Heart right ventricle (tissue), 16 donors: ENCODE results near the gene JAKMIP1. TPM values are rescaled to one million over a fixed set of nuclear protein-coding genes. Genes with fewer than 3 reads are reported as not detected.

ENCODE experiments used
- ATAC-seq, 8 donors: fragments of 200-7000 bp; cut with Tn5 transposase; one replicate each; pipeline ENCODE4 v1.9.1; 2020; ENCODE audit warnings: mild to moderate bottlenecking in 8 of 8, moderate library complexity in 8 of 8, moderate number of reproducible peaks in 1 of 8
- DNase-seq, 2 donors: peaks; one replicate each; pipeline ENCODE4 v3.0.0-alpha.2; 2020
- H3K27ac ChIP-seq, 10 donors: fragments of 200-600 bp; sonication (generic) in 2 of 10; one replicate each; pipeline versions ENCODE4 v1.5.0 to v1.8.0; 2020 to 2022; ENCODE audit warnings: mild to moderate bottlenecking in 3 of 10
- H3K27me3 ChIP-seq, 7 donors: fragments of 200-600 bp; one replicate each; pipeline ENCODE4 v1.8.0; 2021 to 2022; ENCODE audit warnings: mild to moderate bottlenecking in 2 of 7
- H3K36me3 ChIP-seq, 9 donors: fragments of 200-600 bp; sonication (generic) in 1 of 9; one replicate each; pipeline versions ENCODE4 v1.5.0 to v1.8.0; 2020 to 2022; ENCODE audit warnings: mild to moderate bottlenecking in 2 of 9
- H3K4me1 ChIP-seq, 9 donors: fragments of 200-600 bp; sonication (generic) in 1 of 9; one replicate each; pipeline versions ENCODE4 v1.5.0 to v1.8.0; 2020 to 2022; ENCODE audit warnings: mild to moderate bottlenecking in 4 of 9
- H3K4me3 ChIP-seq, 10 donors: fragments of 200-600 bp; sonication (generic) in 2 of 10; one replicate each; pipeline versions ENCODE4 v1.5.0 to v1.8.0; 2020 to 2022; ENCODE audit warnings: mild to moderate bottlenecking in 7 of 10, moderate library complexity in 2 of 10
- H3K9me3 ChIP-seq, 11 donors: fragments of 200-600 bp in 10 of 11; sonication (generic) in 2 of 11; one replicate each; pipeline versions ENCODE4 v1.5.0 to v1.8.0; 2013 to 2022; ENCODE audit warnings: mild to moderate bottlenecking in 2 of 11, control low read depth in 1 of 11, moderate library complexity in 1 of 11
- WGBS, 2 donors: extraction: QIAGEN DNeasy Blood & Tissue Kit; methylation state at CpG; one replicate each; pipeline ENCODE4 v1.1.7; 2013; ENCODE audit warnings: inconsistent platforms in 1 of 2; 5-methylcytosine and 5-hydroxymethylcytosine counted together
- intact Hi-C, 10 donors: fragments of 100-400 bp; cut with DNase I; formaldehyde crosslinking; loops; one replicate each; pipeline versions ENCODE4 v1.11.1 to v1.14.2; 2022
- polyA plus RNA-seq, 2 donors: library from polyadenylated mRNA; stranded (reverse); fragments of 200-250 nt; gene quantifications; one replicate each; pipeline ENCODE4 v1.2.3, GENCODE V29; 2013
- total RNA-seq, 10 donors: library from RNA; stranded (reverse); fragmentation: NEBNext Ultra II Directional in 3 of 10; extraction: Animal tissue kit (Norgen Biotek cat#: 25700) in 3 of 10; gene quantifications; one replicate each; pipeline versions ENCODE4 v1.2.1 to v1.2.4, GENCODE V29; 2021 to 2023
- TF ChIP-seq, protein P1 (sequence below), 9 donors: fragments of 200-600 bp; sonication (generic) in 2 of 9; IDR thresholded peaks; one replicate each; pipeline versions ENCODE4 v1.5.0 to v1.8.0; 2021 to 2022; ENCODE audit warnings: antibody characterized with exemption in 9 of 9, mild to moderate bottlenecking in 5 of 9, moderate library complexity in 1 of 9
- donor health status: Arrhythmogenic right ventricular cardiomyopathy.
- donor health status: ischemic (EF 13 %, LVEDD 7.1; RV severe dilation, severe dysfunction).
- donor health status: healthy with polysubstance abuse.
- donor health status: DM: no; HTN: yes; CAD: no.
- donor health status: DM: no; HTN: no; CAD: no.
- donor health status: ischemic (EF 25% LVEDD 6.9; RV normal size, moderate dysfunction).
- donor health status: ischemic (EF 25% LVEDD 5.7; RV mildly dilated, moderate dysfunction).
- donor health status: healthy.
- donor health status: DM: yes; HTN: yes; CAD: no.
- donor health status: Ischemic cardiomyopathy.
- donor health status: ischemic (EF 35%, LVEDD 5.7; RV mildly dilated, moderate dysfunction).
- donor health status: nonischemic (EF 11% LVEDD 7.7; RV severe dilation, severe dysfunction).
- donor health status: DM: yes; HTN: yes; CAD: no.
- donor health status: PGD.
- donor health status: ischemic (EF 29% LVEDD 5.4; RV normal size, mild dysfunction).
- donor health status: nonischemic (EF 23%, LVEDD 6.1; RV moderate dilation, normal function).

The JAKMIP1 gene
- total and polyA plus RNA-seq, 12 donors = 0.04 to 0.76 (median 0.14) TPM; not detected in 8

DNA sequence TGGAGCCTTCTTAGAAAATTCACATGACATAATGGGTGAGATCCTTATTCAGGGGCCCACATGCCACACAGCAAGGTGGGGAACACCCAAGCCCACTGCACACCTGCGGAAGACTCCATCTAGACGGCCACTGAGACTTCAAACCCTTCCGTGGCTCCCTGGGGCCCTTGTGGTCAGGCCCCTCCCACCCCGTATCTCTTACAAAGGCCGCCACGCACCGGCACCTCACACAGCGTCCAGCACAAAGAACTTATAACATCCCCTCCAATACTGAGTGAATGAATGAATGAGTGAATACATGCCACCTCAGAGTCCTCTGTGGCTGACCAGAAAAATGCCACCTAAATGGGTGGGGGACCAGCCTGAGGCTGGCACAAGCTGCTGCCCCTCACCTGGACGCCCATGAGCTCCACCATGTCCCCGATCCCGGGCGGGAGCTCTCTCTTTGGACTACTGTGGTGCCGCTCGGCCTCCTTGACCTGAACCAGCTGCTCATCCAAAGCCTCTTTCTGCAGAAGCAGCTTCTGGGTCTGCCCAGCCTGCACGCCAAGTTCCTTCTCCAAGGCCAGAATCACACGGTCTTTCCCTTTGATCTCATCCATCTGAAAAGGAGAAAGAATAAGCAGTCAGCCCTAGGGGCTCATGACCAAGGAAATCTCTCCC lies 115.2 kb downstream of the JAKMIP1 start:
- intact Hi-C loops = loop anchor here in 5 of 10 donors (5.0 kb wide), 1 partner anchor 88 kb away; no protein-coding TSS in a partner anchor
- Histone ChIP-seq H3K27me3 (peaks cover 0 to 47% (median 27%) of the 10 kb centered on the region in 7 donors), H3K27ac (no peak overlapping the region), H3K9me3 (peaks cover 0 to 4% (median 0%) of the 10 kb centered on the region in 11 donors), H3K4me1 (no peaks in the 10 kb centered on the region), H3K4me3 (no peak overlapping the region), H3K36me3 (no peaks in the 10 kb centered on the region)
- 88 to 90% methylated on average over 16 of the region's 16 CpGs for WGBS, 2 donors
- ATAC-seq (no peak), DNase-seq (no peak)
- TF ChIP-seq, protein P1, sequence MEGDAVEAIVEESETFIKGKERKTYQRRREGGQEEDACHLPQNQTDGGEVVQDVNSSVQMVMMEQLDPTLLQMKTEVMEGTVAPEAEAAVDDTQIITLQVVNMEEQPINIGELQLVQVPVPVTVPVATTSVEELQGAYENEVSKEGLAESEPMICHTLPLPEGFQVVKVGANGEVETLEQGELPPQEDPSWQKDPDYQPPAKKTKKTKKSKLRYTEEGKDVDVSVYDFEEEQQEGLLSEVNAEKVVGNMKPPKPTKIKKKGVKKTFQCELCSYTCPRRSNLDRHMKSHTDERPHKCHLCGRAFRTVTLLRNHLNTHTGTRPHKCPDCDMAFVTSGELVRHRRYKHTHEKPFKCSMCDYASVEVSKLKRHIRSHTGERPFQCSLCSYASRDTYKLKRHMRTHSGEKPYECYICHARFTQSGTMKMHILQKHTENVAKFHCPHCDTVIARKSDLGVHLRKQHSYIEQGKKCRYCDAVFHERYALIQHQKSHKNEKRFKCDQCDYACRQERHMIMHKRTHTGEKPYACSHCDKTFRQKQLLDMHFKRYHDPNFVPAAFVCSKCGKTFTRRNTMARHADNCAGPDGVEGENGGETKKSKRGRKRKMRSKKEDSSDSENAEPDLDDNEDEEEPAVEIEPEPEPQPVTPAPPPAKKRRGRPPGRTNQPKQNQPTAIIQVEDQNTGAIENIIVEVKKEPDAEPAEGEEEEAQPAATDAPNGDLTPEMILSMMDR (IDR thresholded peaks at IDR 0.05) = no peak

DNA sequence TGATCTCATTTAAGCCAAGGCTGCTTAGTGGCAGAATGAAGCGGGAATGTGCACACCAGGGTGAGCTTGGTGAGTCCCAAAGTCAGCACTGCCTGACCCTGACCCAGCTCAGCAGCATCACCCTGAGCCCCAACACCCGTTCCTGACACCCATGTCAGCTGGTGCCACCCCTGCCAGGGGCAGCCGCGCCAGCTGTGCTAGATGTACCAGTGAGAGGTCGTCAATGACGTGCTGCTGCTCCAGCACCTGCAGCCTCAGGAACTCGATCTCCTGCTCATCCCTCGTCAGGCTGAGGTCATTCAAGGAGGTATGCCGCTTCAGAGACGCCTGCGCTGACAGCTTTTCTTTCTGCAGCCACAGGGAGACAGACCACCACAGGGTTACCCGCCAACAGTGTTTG lies 120.4 kb downstream of the JAKMIP1 start:
- TF ChIP-seq, protein P1 (IDR thresholded peaks at IDR 0.05) = no peak
- peaks cover 0 to 4% (median 0%) of the 10 kb centered on the region in 11 donors for H3K9me3 ChIP-seq
- H3K4me3 ChIP-seq = no peak overlapping the region
- H3K27ac ChIP-seq = no peak overlapping the region
- peaks cover 0 to 33% (median 18%) of the 10 kb centered on the region in 7 donors for H3K27me3 ChIP-seq
- 80 to 84% methylated on average over 12 of the region's 12 CpGs for WGBS, 2 donors
- intact Hi-C loops = no loop called here
- ATAC-seq (no peak), DNase-seq (no peak)
- H3K4me1 ChIP-seq = no peaks in the 10 kb centered on the region
- no peaks in the 10 kb centered on the region for H3K36me3 ChIP-seq

DNA sequence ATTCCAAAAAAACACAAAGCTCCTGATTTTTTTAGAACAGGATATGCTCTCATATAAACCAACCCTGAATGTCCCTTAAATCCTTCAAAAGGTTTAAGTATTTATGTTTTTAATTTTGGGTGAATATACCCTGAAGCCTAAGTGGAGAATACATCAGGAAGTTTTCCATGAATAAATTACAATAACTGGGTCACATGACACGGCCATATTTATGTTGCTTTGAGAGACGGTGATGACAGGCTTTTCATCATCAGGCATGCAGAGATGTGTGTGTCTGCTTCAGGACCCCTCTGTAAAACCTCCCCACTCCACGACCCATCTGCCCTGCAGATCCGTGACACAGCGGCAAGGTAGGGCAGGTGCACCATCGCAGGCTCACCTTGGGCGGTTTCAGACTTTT lies 121.8 kb downstream of the JAKMIP1 start:
- DNase-seq = no peak
- Histone ChIP-seq H3K4me1 (no peaks in the 10 kb centered on the region), H3K27me3 (peaks cover 0 to 41% (median 18%) of the 10 kb centered on the region in 7 donors), H3K9me3 (no peaks in the 10 kb centered on the region), H3K27ac (no peak overlapping the region), H3K4me3 (no peak overlapping the region), H3K36me3 (no peaks in the 10 kb centered on the region)
- TF ChIP-seq, protein P1 (IDR thresholded peaks at IDR 0.05) = no peak
- intact Hi-C loops = no loop called here
- WGBS, 2 donors = 78 to 83% methylated on average over 7 of the region's 7 CpGs
- no peak for ATAC-seq

DNA sequence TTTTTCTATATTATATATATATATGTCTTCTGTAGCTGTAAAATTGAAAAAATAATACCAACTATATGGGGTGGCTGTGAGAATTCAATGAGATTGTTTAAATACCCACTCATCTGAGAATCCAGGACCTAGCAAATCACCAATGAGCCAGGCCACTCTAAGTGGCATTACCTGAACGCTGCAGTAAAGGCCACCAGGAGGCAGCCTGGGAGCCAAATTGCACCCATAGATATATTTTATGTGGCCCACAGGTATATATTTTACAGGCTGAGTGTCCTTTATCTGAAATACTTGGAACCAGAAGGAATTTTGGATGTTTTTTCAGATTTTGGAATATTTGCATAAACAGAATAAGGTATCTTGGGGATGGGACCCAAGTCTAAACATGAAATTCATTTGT lies 124.0 kb downstream of the JAKMIP1 start:
- H3K27ac ChIP-seq = no peak overlapping the region
- TF ChIP-seq, protein P1 (IDR thresholded peaks at IDR 0.05) = no peak
- intact Hi-C loops = no loop called here
- no peaks in the 10 kb centered on the region for H3K4me1 ChIP-seq
- no peaks in the 10 kb centered on the region for H3K9me3 ChIP-seq
- H3K36me3 ChIP-seq = no peaks in the 10 kb centered on the region
- no peak overlapping the region for H3K4me3 ChIP-seq
- DNase-seq (no peak), ATAC-seq (no peak)
- H3K27me3 ChIP-seq = peaks cover 0 to 29% (median 9%) of the 10 kb centered on the region in 7 donors
- WGBS, 2 donors = 46 to 59% methylated on average over 1 of the region's 1 CpG
